ENCODE data around the gene SETD7.
"Not testable (repeated sequence)": the region's sequence is repeated elsewhere in the genome, so short reads cannot be mapped to it uniquely, and the experiment has no call there.

SETD7 gene

GRCh38 chr4:139506774-139507173 lies 49.2 kb downstream of the SETD7 start:
- no peak for DNase-seq

- DNase-seq, result no peak
Measured at GRCh38 chr4:139503622-139504166, 52.3 kb downstream of the SETD7 start.

- no peak for DNase-seq
Measured at GRCh38 chr4:139501927-139502899, 53.8 kb downstream of the SETD7 start.

GRCh38 chr4:139501527-139501926 lies 54.5 kb downstream of the SETD7 start:
- no peak for DNase-seq

GRCh38 chr4:139501117-139501516 lies 54.9 kb downstream of the SETD7 start:
- no peak for DNase-seq

GRCh38 chr4:139499186-139499585 lies 56.8 kb downstream of the SETD7 start:
- DNase-seq, result no peak

- DNase-seq, result no peak
Measured at GRCh38 chr4:139493176-139493575, 62.8 kb downstream of the SETD7 start.

GRCh38 chr4:139492429-139492828 lies 63.6 kb downstream of the SETD7 start:
- no peak for DNase-seq

GRCh38 chr4:139489638-139490037 lies 66.4 kb downstream of the SETD7 start:
- no peak for DNase-seq

GRCh38 chr4:139488442-139488841 lies 67.6 kb downstream of the SETD7 start:
- DNase-seq, result no peak

GRCh38 chr4:139484783-139485311 lies 71.2 kb downstream of the SETD7 start:
- no peak for DNase-seq

GRCh38 chr4:139483000-139483399 lies 73.0 kb downstream of the SETD7 start:
- DNase-seq, result no peak

- DNase-seq, result no peak
Measured at GRCh38 chr4:139481465-139481864, 74.6 kb downstream of the SETD7 start.

GRCh38 chr4:139476363-139476762 lies 79.7 kb downstream of the SETD7 start:
- no peak for DNase-seq

- DNase-seq, result no peak
Measured at GRCh38 chr4:139472852-139473251, 83.2 kb downstream of the SETD7 start.

- no peak for DNase-seq
Measured at GRCh38 chr4:139470997-139471665, 84.9 kb downstream of the SETD7 start.

- no peak for DNase-seq
Measured at GRCh38 chr4:139470295-139470694, 85.7 kb downstream of the SETD7 start.

- DNase-seq, result no peak
Measured at GRCh38 chr4:139469869-139470268, 86.2 kb downstream of the SETD7 start.

- no peak for DNase-seq
Measured at GRCh38 chr4:139469216-139469615, 86.8 kb downstream of the SETD7 start.

GRCh38 chr4:139468756-139469155 lies 87.3 kb downstream of the SETD7 start:
- DNase-seq, result not testable (repeated sequence)

GRCh38 chr4:139465922-139466321 lies 90.1 kb downstream of the SETD7 start:
- DNase-seq, result no peak

- DNase-seq, result not testable (repeated sequence)
Measured at GRCh38 chr4:139464512-139464911, 91.5 kb downstream of the SETD7 start.

- DNase-seq, result no peak
Measured at GRCh38 chr4:139461022-139461628, 94.9 kb downstream of the SETD7 start.

Data from CD4-positive, alpha-beta T cell treated with Interleukin-15 for 1 hour (primary cell).